AG04450 (cell line): Measurements from ENCODE around the gene KRTAP10-2. TPM values are rescaled to one million over a fixed set of nuclear protein-coding genes. Genes with fewer than 3 reads are reported as not detected.

Source experiments
- CTCF ChIA-PET: fragments of 300-600, 350-600 bp; formaldehyde crosslinking; extraction: SDS; loops from one replicate; lab custom pipeline; 2022; ENCODE audit warnings: antibody characterized with exemption, inconsistent platforms; lab: Charles Lee
- POLR2A ChIA-PET: fragments of 350-600 bp; formaldehyde crosslinking; extraction: SDS; loops from one replicate; lab custom pipeline; 2021; ENCODE audit warnings: antibody characterized with exemption, inconsistent platforms; lab: Yijun Ruan, JAX
- DNase-seq: peaks from one replicate; pipeline ENCODE4 v3.0.0-alpha.2; 2011; ENCODE audit warnings: low read depth, low spot score
- H3K27ac ChIP-seq: one replicate; pipeline ENCODE4 v1.5.1; 2012; ENCODE audit warnings: low read depth, low read length, control low read depth
- H3K27me3 ChIP-seq: one replicate; pipeline ENCODE4 v1.6.0; 2012; ENCODE audit warnings: low read length; ENCODE audit not compliant: control insufficient read depth, insufficient read depth
- H3K4me3 ChIP-seq: 2 replicates; pipeline ENCODE4 v1.5.1; 2011; ENCODE audit warnings: mild to moderate bottlenecking, low read depth, low read length, control low read depth
- H3K9me3 ChIP-seq: 2 replicates; pipeline ENCODE4 v1.5.1; 2012; ENCODE audit warnings: low read length; ENCODE audit not compliant: control insufficient read depth, insufficient read depth
- polyA plus RNA-seq: library from polyadenylated mRNA; depleted of rRNA; stranded (reverse); fragments of >200 nt; gene quantifications from 2 replicates; pipeline ENCODE4 v1.2.3, GENCODE V29; 2011
- TF ChIP-seq, protein P1 (sequence below): IDR thresholded peaks from 2 replicates; pipeline ENCODE4 v1.5.1; 2011; ENCODE audit warnings: low read depth, low read length, control low read depth, inconsistent platforms

KRTAP10-2 gene
- polyA plus RNA-seq, 1 experiment = not detected

DNA sequence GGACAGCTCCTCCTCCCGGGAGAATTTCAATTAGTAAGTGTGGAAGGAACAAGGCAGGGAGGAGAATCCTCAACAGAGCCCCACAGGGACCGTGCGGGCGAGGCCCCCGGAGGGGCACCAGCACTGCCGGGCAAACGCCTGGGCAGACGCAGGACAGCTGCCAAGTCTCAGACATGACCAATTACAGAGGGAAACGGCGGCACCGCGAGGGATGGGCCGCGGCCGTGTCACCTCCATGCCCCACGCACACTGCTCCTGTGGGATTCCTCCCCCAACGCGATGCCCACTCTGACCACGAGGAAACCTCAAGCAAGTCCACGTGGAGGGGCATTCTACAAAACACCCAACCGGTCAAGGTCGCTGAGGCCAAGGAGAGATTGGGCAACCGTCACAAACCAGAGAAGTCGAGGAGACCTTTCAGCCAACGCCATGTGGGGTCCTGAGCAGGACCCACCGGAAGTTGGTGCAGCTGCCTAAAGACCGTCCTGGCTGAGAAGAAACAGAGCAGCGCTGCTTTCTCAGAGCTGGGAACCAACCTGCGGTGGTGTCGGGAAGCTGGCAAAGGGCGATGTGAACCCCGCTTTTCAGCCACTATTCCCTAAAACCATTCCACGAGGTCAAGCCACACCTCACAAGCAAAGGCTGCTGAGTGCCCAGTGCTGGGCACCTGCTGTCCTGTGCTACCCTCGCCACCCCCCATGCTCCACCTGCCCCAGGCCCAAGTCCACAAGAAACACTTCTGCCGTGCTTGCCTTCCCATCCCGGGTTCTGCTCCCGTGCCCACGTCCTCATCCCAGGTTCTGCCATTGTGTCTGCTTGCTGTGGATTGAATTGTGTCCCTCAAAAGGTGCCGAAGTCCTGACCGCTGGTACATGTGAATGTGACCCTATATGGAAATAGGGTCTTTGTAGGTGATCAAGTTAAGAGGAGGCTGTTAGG is 20.8 kb upstream of the KRTAP10-2 start:
- no peak for DNase-seq
- no peak overlapping the region for H3K27ac ChIP-seq
- TF ChIP-seq, protein P1, sequence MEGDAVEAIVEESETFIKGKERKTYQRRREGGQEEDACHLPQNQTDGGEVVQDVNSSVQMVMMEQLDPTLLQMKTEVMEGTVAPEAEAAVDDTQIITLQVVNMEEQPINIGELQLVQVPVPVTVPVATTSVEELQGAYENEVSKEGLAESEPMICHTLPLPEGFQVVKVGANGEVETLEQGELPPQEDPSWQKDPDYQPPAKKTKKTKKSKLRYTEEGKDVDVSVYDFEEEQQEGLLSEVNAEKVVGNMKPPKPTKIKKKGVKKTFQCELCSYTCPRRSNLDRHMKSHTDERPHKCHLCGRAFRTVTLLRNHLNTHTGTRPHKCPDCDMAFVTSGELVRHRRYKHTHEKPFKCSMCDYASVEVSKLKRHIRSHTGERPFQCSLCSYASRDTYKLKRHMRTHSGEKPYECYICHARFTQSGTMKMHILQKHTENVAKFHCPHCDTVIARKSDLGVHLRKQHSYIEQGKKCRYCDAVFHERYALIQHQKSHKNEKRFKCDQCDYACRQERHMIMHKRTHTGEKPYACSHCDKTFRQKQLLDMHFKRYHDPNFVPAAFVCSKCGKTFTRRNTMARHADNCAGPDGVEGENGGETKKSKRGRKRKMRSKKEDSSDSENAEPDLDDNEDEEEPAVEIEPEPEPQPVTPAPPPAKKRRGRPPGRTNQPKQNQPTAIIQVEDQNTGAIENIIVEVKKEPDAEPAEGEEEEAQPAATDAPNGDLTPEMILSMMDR = no peak
- ChIA-PET CTCF (interaction anchor here (0.6 kb wide), 1 partner anchor 12 kb away, joined by 3 read pairs; no protein-coding TSS in a partner anchor), POLR2A (no interaction called here)
- no peaks in the 10 kb centered on the region for H3K27me3 ChIP-seq
- peaks cover 18% of the 10 kb centered on the region for H3K9me3 ChIP-seq
- no peak overlapping the region for H3K4me3 ChIP-seq

DNA sequence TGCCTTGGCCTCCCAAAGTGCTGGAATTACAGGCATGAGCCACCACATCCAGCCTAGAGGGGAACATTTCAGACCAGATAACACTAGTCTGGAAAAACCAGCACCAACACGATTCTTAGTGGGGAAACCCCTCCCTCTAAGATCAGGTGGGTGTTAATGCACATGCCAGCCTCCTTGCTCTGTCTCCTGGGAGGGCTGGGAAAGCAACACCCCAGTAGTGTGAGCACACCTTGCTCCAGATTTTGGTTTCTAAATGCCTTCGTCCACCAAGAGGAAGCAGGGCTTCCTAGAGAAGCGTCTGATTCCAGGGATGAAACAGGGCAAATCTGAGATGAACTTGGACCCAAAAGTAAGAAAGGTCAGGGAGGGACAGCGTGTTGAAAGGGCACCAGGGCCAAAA is 20.0 kb upstream of the KRTAP10-2 start:
- no peak overlapping the region for H3K4me3 ChIP-seq
- no peak overlapping the region for H3K27ac ChIP-seq
- CTCF ChIA-PET = interaction anchor here (0.6 kb wide), 1 partner anchor 11 kb away, joined by 3 read pairs; no protein-coding TSS in a partner anchor
- POLR2A ChIA-PET = no interaction called here
- TF ChIP-seq, protein P1 = no peak
- H3K27me3 ChIP-seq = no peaks in the 10 kb centered on the region
- DNase-seq = no peak
- peaks cover 18% of the 10 kb centered on the region for H3K9me3 ChIP-seq

DNA sequence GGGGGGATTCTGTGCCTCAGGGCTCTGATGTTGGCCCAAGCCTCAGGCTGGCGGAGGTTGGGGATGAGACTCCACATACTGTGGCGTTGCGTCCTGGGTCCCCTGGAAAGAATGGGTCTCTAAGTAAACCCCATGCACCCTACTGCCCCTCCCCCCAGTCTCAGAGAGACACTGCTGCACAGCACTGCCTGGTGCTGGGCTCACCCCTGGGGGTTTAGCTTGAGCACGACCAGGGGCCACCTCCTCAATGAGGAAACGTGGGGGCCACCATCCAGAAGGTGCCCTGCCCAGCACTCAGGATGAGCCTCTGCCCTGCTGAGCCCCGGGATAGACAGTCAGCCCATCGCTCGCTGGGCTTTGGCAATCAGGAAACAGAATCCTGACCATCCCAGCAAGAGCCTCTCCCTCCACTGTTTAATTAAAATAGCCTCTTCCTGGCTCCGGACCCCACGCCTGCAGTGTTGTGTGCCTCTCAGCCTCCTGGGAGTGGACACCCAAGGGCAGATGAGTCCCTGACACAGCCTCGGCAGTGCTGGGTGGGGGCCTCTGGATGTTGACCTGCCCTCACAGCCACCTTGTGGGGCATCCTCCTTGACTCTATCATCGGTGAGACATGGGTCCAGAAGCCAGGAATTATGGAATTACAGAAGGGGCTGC is 18.7 kb upstream of the KRTAP10-2 start:
- Histone ChIP-seq H3K4me3 (no peak overlapping the region), H3K9me3 (peaks cover 18% of the 10 kb centered on the region), H3K27me3 (no peaks in the 10 kb centered on the region), H3K27ac (no peak overlapping the region)
- TF ChIP-seq, protein P1 = no peak
- DNase-seq = no peak
- POLR2A ChIA-PET = no interaction called here
- CTCF ChIA-PET = no interaction called here

DNA sequence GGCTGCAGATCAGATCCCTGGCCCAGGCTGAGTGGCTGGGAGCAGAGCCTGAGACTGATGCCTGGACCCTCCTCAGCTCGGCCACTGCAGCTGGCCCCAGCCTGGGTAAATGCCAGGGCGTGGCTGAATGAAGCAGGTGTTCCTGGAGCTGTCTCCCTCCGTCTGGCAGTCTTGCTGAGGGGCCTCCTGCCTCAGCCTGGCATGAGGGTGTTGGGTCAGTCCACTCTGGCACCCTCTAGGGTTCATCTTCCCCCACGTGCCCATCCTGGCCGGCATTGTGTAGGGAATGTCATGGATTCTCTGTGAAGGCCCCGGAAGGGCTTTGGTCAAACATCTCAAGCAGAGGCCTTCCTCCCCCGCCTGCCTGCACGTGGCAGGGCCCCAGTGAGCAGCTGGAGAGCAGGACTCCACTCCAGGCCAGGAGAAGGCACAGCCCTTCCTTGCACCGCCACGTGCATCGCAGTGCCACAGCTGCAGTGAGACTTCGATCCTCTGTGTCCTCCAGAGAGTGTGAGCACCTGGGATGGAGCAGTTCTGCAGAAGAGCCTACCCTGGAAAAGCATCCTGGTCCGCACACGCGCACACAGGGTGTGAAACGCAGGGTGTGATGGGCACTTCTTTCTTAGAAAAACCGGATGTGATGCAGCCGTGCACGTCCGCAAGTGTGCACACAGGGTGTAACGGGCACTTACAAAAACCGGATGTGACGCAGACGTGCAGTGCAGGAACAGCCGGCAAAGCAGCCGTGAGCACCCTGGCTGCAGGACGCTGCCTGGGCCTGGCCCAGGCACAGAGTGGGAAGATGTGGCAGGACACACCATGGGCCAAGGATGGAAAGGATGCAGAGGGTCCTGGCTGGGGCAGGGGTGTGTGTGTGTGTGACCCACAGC is 17.6 kb upstream of the KRTAP10-2 start:
- CTCF ChIA-PET = no interaction called here

More for the DNA sequence above, 17.6 kb upstream of the KRTAP10-2 start:
- POLR2A ChIA-PET = no interaction called here
- peaks cover 18% of the 10 kb centered on the region for H3K9me3 ChIP-seq
- no peak for DNase-seq
- TF ChIP-seq, protein P1 = no peak
- H3K4me3 ChIP-seq = no peak overlapping the region
- no peak overlapping the region for H3K27ac ChIP-seq
- no peaks in the 10 kb centered on the region for H3K27me3 ChIP-seq
